Adipose tissue (tissue), 3 donors: ENCODE measurements around the gene CATSPERE. TPM values are rescaled to one million over a fixed set of nuclear protein-coding genes. Genes with fewer than 3 reads are reported as not detected.
"Not testable (repeated sequence)": the region's sequence is repeated elsewhere in the genome, so short reads cannot be mapped to it uniquely, and the experiment has no call there.

Source experiments
- H3K27ac ChIP-seq: one replicate; pipeline ENCODE4 v1.5.1; 2013; ENCODE audit warnings: low read depth, low read length
- WGBS, 3 donors: extraction: QIAGEN DNeasy Blood & Tissue Kit; methylation state at CpG; one replicate each; pipeline ENCODE4 v1.1.7; 2013; 5-methylcytosine and 5-hydroxymethylcytosine counted together
- polyA plus RNA-seq, 3 donors: library from polyadenylated mRNA; stranded (reverse); fragments of 200-250 nt; gene quantifications; one replicate each; pipeline ENCODE4 v1.2.3, GENCODE V29; 2013
- donor health status: healthy with polysubstance abuse.
- donor health status: Bipolar disorder and iron deficiency.
- donor health status: healthy.

CATSPERE gene
- polyA plus RNA-seq, 3 donors, result 0.22 to 1.3 (median 0.35) TPM

DNA sequence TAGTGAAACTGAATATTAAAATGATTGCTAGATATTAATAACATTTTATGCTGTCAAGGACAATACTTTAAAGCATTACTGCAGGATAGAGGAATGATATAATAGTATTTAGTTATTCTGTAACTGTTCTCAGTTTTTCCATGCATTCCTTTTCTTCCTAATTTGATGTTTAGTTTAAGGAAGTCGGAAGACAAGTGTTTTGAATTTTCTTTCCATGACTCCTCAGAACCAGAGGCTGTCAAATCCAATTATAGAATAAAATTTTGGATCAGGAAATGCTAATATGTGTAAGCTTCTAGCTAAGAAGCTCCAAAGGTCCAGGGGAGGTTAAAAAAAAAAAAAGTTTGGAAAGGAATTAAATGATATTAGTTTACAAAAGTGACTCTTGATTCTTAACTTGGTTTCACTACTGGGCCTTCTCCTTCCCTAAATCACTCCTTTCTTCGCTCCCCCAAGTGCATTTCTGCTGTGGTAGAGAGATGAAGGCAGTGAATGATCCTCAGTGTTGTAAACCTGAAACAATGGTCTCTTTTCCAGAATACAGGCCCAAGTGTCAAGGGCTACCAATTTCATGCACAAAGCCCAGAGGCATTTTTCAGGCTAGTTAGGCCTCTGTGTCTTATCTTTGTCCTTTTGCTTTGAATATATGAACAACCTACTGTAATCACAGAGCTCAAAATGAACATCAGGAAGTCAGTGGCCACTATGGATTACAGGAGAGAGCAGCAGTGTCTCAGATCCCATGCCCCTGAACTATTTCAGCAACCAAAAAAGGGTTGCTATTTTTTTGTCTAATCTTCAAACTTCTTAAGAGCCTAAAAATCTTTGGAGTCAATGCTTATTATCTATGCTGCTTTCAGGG is 15.5 kb upstream of the CATSPERE start:
- no peak overlapping the region for H3K27ac ChIP-seq
- 74 to 81% (median 79%) methylated on average over 2 of the region's 2 CpGs for WGBS, 3 donors

DNA sequence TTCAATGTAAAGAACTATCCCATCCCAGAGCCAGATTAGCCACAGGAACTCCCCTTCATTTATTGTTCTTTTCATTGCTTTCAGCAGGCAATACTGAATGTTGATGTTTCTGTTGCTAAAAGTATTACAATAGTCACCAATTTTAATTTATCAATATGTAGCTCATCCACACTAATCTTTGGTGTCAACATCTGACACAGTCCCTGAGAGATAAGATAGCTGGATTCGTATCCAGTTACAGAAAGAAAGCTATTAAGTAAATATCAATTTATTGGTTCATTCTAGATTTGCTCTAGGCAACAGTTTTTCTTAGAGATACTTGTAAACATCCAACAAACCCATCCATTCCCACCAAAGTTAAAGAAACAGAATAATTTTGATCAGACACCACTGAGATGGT is 14.0 kb upstream of the CATSPERE start:
- H3K27ac ChIP-seq, result no peak overlapping the region
- WGBS, 3 donors, result 23 to 87% (median 87%) methylated on average over 1 of the region's 1 CpG

- WGBS, 3 donors, result 93 to 98% (median 97%) methylated on average over 2 of the region's 2 CpGs
- no peak overlapping the region for H3K27ac ChIP-seq
Measured at GRCh38 chr1:244447552-244447951, 13.5 kb upstream of the CATSPERE start.

DNA sequence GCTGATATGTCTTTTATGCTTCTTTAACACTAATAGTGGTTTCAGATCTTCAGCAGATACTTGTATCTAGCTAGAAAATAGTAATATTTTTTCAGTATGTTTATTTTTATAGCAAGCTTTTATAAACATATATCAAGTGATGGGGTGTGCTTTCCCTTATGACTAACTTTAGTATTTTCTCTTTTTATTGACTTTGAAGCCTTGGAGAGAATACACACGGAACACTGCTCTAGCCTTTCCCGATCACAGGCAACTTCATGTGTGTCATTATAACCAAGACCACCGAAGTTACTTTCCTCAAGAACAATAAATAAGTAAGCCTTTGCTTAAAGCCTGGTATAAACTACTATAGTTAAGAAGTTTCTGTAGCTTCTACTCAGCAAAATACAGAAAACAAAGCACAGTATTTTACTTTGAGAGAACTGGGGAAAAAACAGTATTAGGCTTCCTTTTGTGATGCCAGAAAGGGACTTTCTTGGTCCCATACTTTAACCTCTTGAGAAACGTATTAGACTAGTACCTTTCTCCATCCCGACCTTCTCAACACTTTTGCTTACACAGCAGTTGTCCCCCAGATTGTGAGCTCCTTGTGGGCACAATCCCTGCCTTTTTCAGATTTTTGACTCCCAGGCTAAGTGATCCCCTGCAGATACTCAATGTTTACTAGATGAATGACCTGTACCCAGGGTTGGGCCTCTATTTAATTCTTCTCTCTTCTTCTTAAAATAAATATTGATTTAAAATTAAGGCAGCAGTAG is 12.6 kb upstream of the CATSPERE start:
- H3K27ac ChIP-seq, result no peak overlapping the region
- WGBS, 3 donors, result 91 to 95% (median 94%) methylated on average over 5 of the region's 5 CpGs

DNA sequence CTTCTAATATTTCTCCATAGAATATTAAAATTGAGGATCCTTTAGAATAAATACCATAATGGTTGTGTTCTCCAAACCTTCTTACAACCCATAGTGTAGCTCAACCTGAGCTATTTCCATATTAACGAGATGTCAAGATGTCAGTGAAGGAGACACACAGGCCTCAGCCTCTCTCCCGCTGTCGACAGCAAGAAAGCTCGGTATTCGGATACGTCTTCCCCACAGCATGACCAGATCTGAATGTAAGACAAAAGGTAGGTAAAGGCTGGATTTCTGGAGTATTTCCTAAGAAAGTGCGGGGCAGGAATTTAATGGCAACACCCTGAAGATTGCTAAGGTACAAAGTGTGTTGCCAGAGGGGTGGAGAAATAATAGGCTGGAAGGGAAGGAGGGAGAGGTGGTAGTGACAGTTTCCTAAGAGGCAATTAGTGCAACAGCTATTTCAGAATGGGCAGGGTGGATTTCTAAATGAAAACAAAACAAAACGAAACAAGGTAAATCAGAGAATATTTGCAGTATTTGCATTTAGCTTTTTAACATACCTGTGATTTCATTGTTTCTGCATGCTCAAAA is 11.1 kb upstream of the CATSPERE start:
- no peak overlapping the region for H3K27ac ChIP-seq
- WGBS, 3 donors, result 61 to 79% (median 65%) methylated on average over 8 of the region's 8 CpGs

- 1% methylated on average over 40 to 41 of the region's 41 CpGs for WGBS, 3 donors
- peak overlapping the region; percentile 81 for H3K27ac ChIP-seq
Measured at GRCh38 chr1:244450597-244451538, 10.2 kb upstream of the CATSPERE start.

GRCh38 chr1:244451539-244451950 is 9.5 kb upstream of the CATSPERE start, which contains the start of gene ADSS2:
ADSS2 (minus strand) TSS chr1:244451909; CDS start chr1:244451817, 92 bp downstream.
- peak within 1 kb of the TSS; percentile 81 for H3K27ac ChIP-seq
- 0 to 1% (median 0%) methylated on average over 37 to 45 of the region's 45 CpGs for WGBS, 3 donors

DNA sequence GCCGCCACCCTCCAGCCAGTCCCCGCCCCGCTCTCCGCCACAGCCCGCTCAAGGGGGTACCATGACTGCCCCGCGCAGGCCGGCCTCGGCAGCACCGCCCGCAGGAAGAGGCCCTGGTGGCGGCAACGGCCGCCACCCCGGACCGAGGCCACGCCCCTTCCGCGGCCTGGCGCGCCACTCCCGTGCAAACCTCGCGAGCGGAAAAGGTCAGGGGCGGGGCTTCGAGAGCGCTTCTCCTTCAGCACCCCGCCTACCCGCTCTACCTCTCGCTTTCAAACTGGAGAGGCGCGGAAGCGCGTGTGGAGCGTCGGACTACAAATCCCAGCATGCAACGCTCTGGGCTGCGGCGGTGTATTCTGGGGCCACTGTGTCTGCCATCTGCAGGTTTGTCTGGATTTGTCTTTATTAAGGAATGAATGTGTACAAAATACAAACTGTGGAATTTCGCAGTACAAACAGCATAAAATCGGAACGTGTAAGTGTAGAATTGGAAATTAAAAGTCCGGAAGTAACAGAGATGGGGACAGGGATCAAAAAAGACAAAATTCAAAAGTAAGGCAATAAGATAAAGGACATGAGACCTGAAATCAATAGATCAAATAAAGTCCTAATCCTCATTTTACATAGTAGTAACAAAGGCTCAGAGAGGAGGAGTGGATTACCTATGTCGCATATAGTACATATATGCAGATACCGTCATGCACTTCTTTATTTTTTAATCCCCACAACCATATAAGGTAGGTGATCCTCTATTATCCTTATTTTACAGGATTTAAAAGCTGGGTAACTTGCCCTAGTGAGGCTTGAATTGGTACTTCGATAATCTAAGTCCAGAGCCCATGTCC is 8.9 kb upstream of the CATSPERE start:
- peak overlapping the region; percentile 81 for H3K27ac ChIP-seq
- WGBS, 3 donors, result 6 to 8% (median 7%) methylated on average over 38 to 47 of the region's 47 CpGs

DNA sequence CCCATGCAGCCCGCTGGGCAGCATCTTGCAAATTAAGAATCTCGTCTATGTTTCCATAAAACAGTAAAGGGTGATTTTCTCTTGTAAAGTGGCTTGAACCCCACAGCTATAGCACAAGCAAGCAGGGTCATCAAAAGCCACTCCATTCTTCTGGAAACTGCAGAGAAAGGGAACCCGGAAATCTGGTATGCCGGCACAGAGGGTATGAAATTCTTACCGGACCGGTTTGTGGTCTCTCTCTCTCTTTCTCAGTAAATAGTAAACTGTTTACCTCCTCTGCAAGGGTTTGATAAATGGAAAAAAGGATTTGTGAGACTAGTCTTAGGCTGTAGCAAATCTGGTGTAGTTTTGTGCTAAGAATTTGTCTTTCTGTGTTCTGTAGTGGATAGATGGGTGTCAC is 6.7 kb upstream of the CATSPERE start:
- no peak overlapping the region for H3K27ac ChIP-seq
- 35 to 88% (median 83%) methylated on average over 6 of the region's 6 CpGs for WGBS, 3 donors

- H3K27ac ChIP-seq, result no peak overlapping the region
- 93 to 95% (median 94%) methylated on average over 1 of the region's 1 CpG for WGBS, 3 donors
Measured at GRCh38 chr1:244456586-244456985, 4.5 kb upstream of the CATSPERE start.

GRCh38 chr1:244458781-244459180 is 2.3 kb upstream of the CATSPERE start:
- no peak overlapping the region for H3K27ac ChIP-seq
- 98 to 100% (median 99%) methylated on average over 4 of the region's 4 CpGs for WGBS, 3 donors

DNA sequence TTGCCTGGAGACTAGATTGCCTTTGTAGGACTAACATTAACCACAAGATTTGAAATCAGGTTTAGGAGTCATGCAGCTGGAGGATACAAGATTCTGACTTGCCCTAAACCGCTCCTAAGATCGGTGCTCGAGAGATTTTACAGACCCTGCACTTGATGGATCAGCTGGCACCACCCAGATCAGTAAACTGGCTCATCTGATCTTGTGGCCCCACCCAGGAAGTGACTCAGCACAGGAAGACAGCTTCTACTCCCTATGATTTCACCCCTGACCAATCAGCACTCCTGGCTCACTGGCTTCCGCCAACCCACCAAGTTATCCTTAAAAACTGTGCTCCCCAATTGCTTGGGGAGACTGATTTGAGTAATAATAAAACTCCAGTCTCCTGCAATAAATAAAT is 876 bp upstream of the CATSPERE start:
- H3K27ac ChIP-seq, result no peak overlapping the region
- 91 to 95% (median 92%) methylated on average over 4 of the region's 4 CpGs for WGBS, 3 donors

DNA sequence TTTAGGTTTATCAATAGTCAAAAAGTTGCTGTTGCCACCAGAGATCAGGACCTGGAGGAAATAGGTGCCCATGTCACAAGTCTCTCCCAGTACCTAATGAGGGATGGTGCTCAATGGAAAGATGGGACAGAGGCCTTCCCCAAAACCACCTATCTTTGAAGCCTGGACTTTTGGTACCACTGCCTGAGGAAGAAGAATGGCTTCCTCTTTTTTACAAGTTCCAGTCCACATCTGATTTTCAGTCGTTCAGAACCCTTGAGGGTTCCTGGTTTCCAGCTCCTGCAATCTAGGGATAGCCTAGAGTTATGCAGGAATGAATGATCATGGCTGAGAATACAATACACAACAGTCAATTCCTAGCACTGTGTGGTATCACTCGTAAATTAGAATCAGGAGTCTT is 5.7 kb downstream of the CATSPERE start:
- H3K27ac ChIP-seq, result no peak overlapping the region
- WGBS, 3 donors, result 68 to 81% (median 73%) methylated on average over 2 of the region's 2 CpGs

DNA sequence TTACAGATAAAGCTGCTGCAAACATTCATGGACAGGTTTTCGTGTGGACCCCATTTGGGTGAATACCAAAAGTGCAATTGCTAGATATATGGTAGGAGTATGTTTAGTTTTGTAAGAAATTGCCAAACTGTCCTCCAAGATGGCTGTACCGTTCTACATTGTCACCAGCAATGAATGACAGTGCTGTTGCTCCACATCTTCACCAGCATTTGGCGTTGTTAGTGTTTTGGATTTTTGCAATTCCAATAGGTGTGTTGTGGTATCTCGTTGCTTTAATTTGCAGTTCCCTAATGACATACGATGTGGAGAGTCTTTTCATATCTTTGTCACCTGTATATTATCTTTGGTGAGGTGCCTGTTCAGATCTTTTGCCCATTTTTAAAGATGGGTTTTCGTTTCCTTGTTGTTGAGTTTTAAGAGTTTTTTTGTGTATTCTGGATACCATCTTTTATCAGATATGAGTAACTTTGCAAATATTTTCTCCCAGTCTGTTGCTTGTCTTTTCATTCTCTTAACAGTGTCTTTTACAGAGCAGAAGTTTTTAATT is 12.1 kb downstream of the CATSPERE start:
- WGBS, 3 donors, result 92 to 95% (median 92%) methylated on average over 6 of the region's 6 CpGs

GRCh38 chr1:244484971-244485370 is 23.9 kb downstream of the CATSPERE start:
- not testable (repeated sequence) for H3K27ac ChIP-seq
- WGBS, 3 donors, result 64 to 84% (median 78%) methylated on average over 3 of the region's 3 CpGs

More for the DNA sequence above, 12.1 kb downstream of the CATSPERE start:
- H3K27ac ChIP-seq, result no peak overlapping the region

DNA sequence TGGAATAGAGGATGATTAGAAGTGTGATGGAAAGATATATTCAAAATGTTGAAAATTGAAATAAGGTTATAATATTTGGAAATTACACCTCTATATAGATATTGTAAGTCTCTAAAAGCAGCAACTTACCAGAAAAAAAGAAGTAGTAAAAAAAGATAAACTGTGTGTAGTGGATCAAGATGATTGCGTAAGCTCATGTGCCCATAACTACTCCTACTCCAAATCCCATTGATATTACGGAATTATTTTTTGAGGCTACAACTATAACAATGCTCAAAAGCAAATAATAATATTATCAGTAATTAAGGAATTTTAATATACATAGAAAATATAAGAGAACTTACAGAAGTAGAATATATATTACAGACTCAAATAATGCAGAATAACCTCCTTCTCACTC is 33.6 kb downstream of the CATSPERE start:
- 88 to 94% (median 90%) methylated on average over 2 of the region's 2 CpGs for WGBS, 3 donors

DNA sequence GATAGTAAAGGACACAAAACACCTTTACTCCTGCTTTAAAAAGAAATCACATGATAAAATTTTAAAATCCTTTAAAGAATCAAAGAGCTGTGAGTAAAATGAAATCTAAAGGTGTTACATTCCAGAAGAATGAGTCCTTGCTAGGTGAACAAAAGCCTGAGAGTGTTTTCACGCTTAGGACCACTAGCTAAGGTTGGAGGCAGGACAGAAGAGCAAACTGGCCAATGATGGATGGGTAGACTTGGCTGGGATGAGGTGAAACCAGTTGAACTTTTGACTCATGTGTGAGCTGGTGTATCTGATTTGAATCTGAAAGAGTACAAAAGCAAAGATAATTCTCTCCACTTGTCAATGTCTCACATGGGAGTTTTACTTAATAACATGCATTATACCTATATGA is 35.1 kb downstream of the CATSPERE start:
- WGBS, 3 donors, result 74 to 77% (median 76%) methylated on average over 1 of the region's 1 CpG

More for the DNA sequence above, 33.6 kb downstream of the CATSPERE start:
- H3K27ac ChIP-seq, result no peak overlapping the region

More for the DNA sequence above, 35.1 kb downstream of the CATSPERE start:
- H3K27ac ChIP-seq, result no peak overlapping the region
